HepG2 (cell line): ENCODE results near the gene TUBB. TPM values are rescaled to one million over a fixed set of nuclear protein-coding genes. Genes with fewer than 3 reads are reported as not detected.
A peak's percentile ranks its signal among the peaks of the same experiment; 100 is the strongest.

Source experiments
- ATF6 ChIP-seq: sonication (generic); formaldehyde crosslinking; conservative IDR thresholded peaks from 2 replicates; pipeline ENCODE4 v1.4.0; 2020; ENCODE audit warnings: missing genetic modification reagents
- BRCA1 ChIP-seq: sonication (generic); formaldehyde crosslinking; IDR thresholded peaks from 2 replicates; pipeline ENCODE4 v1.4.0; 2020; ENCODE audit warnings: missing genetic modification reagents
- DNMT1 ChIP-seq: sonication (generic); formaldehyde crosslinking; IDR thresholded peaks from 2 replicates; pipeline ENCODE4 v1.5.1; 2020; ENCODE audit warnings: mild to moderate bottlenecking, missing genetic modification reagents
- HOMEZ ChIP-seq: IDR thresholded peaks from 2 replicates; pipeline ENCODE4 v1.6.1; 2016; ENCODE audit warnings: low read depth
- HOXA9 ChIP-seq: sonication (generic); formaldehyde crosslinking; IDR thresholded peaks from 2 replicates; pipeline ENCODE4 v1.8.1; 2022; ENCODE audit warnings: missing genetic modification reagents, mild to moderate bottlenecking, moderate library complexity, borderline replicate concordance
- JARID2 ChIP-seq: sonication (generic); formaldehyde crosslinking; IDR thresholded peaks from 2 replicates; pipeline ENCODE4 v1.8.1; 2023; ENCODE audit warnings: missing genetic modification reagents, inconsistent platforms; ENCODE audit not compliant: insufficient replicate concordance
- KLF15 ChIP-seq: sonication (generic); formaldehyde crosslinking; IDR thresholded peaks from 2 replicates; pipeline ENCODE4 v1.8.1; 2023; ENCODE audit warnings: borderline replicate concordance, mild to moderate bottlenecking, inconsistent platforms, missing genetic modification reagents, mixed read lengths
- RBAK ChIP-seq: sonication (generic); formaldehyde crosslinking; IDR thresholded peaks from 2 replicates; pipeline ENCODE4 v1.5.1; 2020; ENCODE audit warnings: mild to moderate bottlenecking, missing genetic modification reagents
- RXRA ChIP-seq: sonication (generic); formaldehyde crosslinking; IDR thresholded peaks from 2 replicates; pipeline ENCODE4 v1.5.1; 2020; ENCODE audit warnings: missing genetic modification reagents
- STAT6 ChIP-seq: sonication (generic); formaldehyde crosslinking; IDR thresholded peaks from 2 replicates; pipeline ENCODE4 v1.4.0; 2020; ENCODE audit warnings: missing genetic modification reagents, mild to moderate bottlenecking, borderline replicate concordance
- THRA ChIP-seq: sonication (generic); formaldehyde crosslinking; IDR thresholded peaks from 2 replicates; pipeline ENCODE4 v1.4.0; 2020; ENCODE audit warnings: missing genetic modification reagents, borderline replicate concordance
- ZBTB7A ChIP-seq: sonication (generic); formaldehyde crosslinking; IDR thresholded peaks from 2 replicates; pipeline ENCODE4 v1.8.0; 2022; ENCODE audit warnings: mild to moderate bottlenecking, missing genetic modification reagents
- ZFP91 ChIP-seq: sonication (generic); formaldehyde crosslinking; IDR thresholded peaks from 2 replicates; pipeline ENCODE4 v1.9.0; 2022; ENCODE audit warnings: missing genetic modification reagents, mild to moderate bottlenecking, borderline replicate concordance
- ZNF121 ChIP-seq: sonication (generic); formaldehyde crosslinking; IDR thresholded peaks from 2 replicates; pipeline ENCODE4 v1.5.0; 2020; ENCODE audit warnings: mild to moderate bottlenecking, missing genetic modification reagents
- ZNF225 ChIP-seq: sonication (generic); formaldehyde crosslinking; IDR thresholded peaks from 2 replicates; pipeline ENCODE4 v1.4.0; 2020; ENCODE audit warnings: mild to moderate bottlenecking, missing genetic modification reagents
- ZNF232 ChIP-seq: sonication (generic); formaldehyde crosslinking; IDR thresholded peaks from 2 replicates; pipeline ENCODE4 v1.4.0; 2020; ENCODE audit warnings: missing genetic modification reagents, borderline replicate concordance
- ZNF281 ChIP-seq: sonication (generic); formaldehyde crosslinking; IDR thresholded peaks from 2 replicates; pipeline ENCODE4 v1.4.0; 2020; ENCODE audit warnings: missing genetic modification reagents, borderline replicate concordance
- ZSCAN25 ChIP-seq: sonication (generic); formaldehyde crosslinking; IDR thresholded peaks from 2 replicates; pipeline ENCODE4 v1.8.0; 2022; ENCODE audit warnings: mild to moderate bottlenecking, missing genetic modification reagents
- polyA plus RNA-seq, 8 experiments: library from polyadenylated mRNA; depleted of rRNA in 3 of 8; stranded (reverse) in 7 of 8; unstranded in 1 of 8; fragments of >200 nt; fragmentation: Illumina TruSeq in 4 of 8; extraction: Trizol in 4 of 8; gene quantifications; 2 replicates each; pipeline versions ENCODE4 v1.2.1 to v1.2.3, GENCODE V29; 2011 to 2016; ENCODE audit warnings: low read depth in 4 of 8, missing spikeins in 1 of 8, mixed read lengths in 1 of 8; ENCODE audit not compliant: insufficient read depth in 1 of 8
- total RNA-seq, 5 experiments: library from RNA; depleted of rRNA; stranded (reverse); fragments of >200 nt; fragmentation: Illumina TruSeq; extraction: Trizol; gene quantifications; 2 replicates each; pipeline ENCODE4 v1.2.3, GENCODE V29; 2016; ENCODE audit warnings: low read depth in 1 of 5

TUBB gene
- total and polyA plus RNA-seq, 2 of the 13 experiments (the other 11 are each of a cell fraction or from before 2014, with no cell fraction given) = 911 to 1,163 TPM

- no peak for TF ChIP-seq ZNF281 (CRISPR knock-in tag)
- no peak for TF ChIP-seq HOXA9 (CRISPR knock-in tag)
- no peak for TF ChIP-seq ZSCAN25 (CRISPR knock-in tag)
- TF ChIP-seq ATF6 (CRISPR knock-in tag) = 0 out of 2 replicates have a peak, but pooled peaks have one; percentile 10
- TF ChIP-seq THRA (CRISPR knock-in tag) = no peak
- no peak for TF ChIP-seq HOMEZ
- TF ChIP-seq ZNF225 (CRISPR knock-in tag) = no peak
- TF ChIP-seq RXRA (CRISPR knock-in tag) = no peak
- TF ChIP-seq JARID2 = no peak
- peak; percentile 62 for TF ChIP-seq DNMT1
- peak; percentile 36; the same call in 1 of the 2 replicates for TF ChIP-seq ZNF232 (CRISPR knock-in tag)
- 0 out of 2 replicates have a peak, but pooled peaks have one; percentile 44 for TF ChIP-seq ZBTB7A (CRISPR knock-in tag)
- TF ChIP-seq ZFP91 = no peak
- no peak for TF ChIP-seq STAT6
- no peak for TF ChIP-seq BRCA1 (CRISPR knock-in tag)
- TF ChIP-seq RBAK (CRISPR knock-in tag) = no peak
- TF ChIP-seq ZNF121 = peak; percentile 43; the same call in 1 of the 2 replicates
- TF ChIP-seq KLF15 (CRISPR knock-in tag) = 0 out of 2 replicates have a peak, but pooled peaks have one; percentile 38
These were observed 3.3 kb upstream of the TUBB start (continued) for GRCh38 chr6:30716879-30717128.
